Measurements from ENCODE around the gene CACNA1D.

CACNA1D gene

GRCh38 chr3:53765753-53766152 lies 271.3 kb downstream of the CACNA1D start:
- POLR2A ChIA-PET (ENCODE audit: low non-redundant PET) = no interaction called here
- CTCF ChIA-PET = interaction anchor here (0.9 kb wide), 1 partner anchor 554 kb away, joined by 3 read pairs; no protein-coding TSS in a partner anchor

GRCh38 chr3:53766706-53767105 lies 272.3 kb downstream of the CACNA1D start:
- POLR2A ChIA-PET (ENCODE audit: low non-redundant PET) = no interaction called here

More at GRCh38 chr3:53765753-53766152, 271.3 kb downstream of the CACNA1D start:
- no peak overlapping the region for H3K27ac ChIP-seq
- DNase-seq (ENCODE audit: low spot score) = no peak
- TF ChIP-seq CTCF (conservative IDR thresholded peaks at IDR 0.05; ENCODE audit: low read depth) = no peak

GRCh38 chr3:53768478-53769459 lies 274.4 kb downstream of the CACNA1D start:
- POLR2A ChIA-PET (ENCODE audit: low non-redundant PET) = no interaction called here
- no peak for TF ChIP-seq CTCF (conservative IDR thresholded peaks at IDR 0.05; ENCODE audit: low read depth)
- CTCF ChIA-PET = no interaction called here
- no peak overlapping the region for H3K27ac ChIP-seq
- no peak for DNase-seq (ENCODE audit: low spot score)

More at GRCh38 chr3:53766706-53767105, 272.3 kb downstream of the CACNA1D start:
- no peak overlapping the region for H3K27ac ChIP-seq
- DNase-seq (ENCODE audit: low spot score) = no peak
- CTCF ChIA-PET = interaction anchor here (0.5 to 0.7 kb wide), 2 partner anchors 92 to 1339 kb away, joined by 3 read pairs; no protein-coding TSS in a partner anchor
- no peak for TF ChIP-seq CTCF (conservative IDR thresholded peaks at IDR 0.05; ENCODE audit: low read depth)

DNA sequence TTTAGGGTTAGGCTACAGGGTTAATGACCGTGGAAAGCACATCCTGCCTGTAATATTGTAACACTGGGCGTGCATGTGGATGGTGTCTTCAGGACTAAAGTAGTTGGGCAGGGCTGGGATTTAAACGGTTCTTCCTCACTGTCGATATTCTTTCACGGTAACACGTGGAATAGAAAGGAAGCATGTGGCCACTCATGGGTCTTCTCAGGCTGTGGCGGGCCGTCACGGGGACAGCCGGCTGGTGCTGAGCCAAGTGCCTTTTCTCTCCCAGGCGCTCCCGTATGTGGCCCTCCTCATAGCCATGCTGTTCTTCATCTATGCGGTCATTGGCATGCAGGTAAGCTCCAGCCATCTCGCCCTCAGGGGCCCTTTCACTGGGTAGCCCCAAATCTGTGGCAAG lies 278.2 kb downstream of the CACNA1D start:
- POLR2A ChIA-PET (ENCODE audit: low non-redundant PET) = no interaction called here
- no peak overlapping the region for H3K27ac ChIP-seq
- CTCF ChIA-PET = no interaction called here
- DNase-seq (ENCODE audit: low spot score) = no peak
- no peak for TF ChIP-seq CTCF (conservative IDR thresholded peaks at IDR 0.05; ENCODE audit: low read depth)

- DNase-seq (ENCODE audit: low spot score) = no peak
- H3K27ac ChIP-seq = no peak overlapping the region
- CTCF ChIA-PET = no interaction called here
- TF ChIP-seq CTCF (conservative IDR thresholded peaks at IDR 0.05; ENCODE audit: low read depth) = no peak
- POLR2A ChIA-PET (ENCODE audit: low non-redundant PET) = no interaction called here
Observed at GRCh38 chr3:53773021-53773436, 278.6 kb downstream of the CACNA1D start.

DNA sequence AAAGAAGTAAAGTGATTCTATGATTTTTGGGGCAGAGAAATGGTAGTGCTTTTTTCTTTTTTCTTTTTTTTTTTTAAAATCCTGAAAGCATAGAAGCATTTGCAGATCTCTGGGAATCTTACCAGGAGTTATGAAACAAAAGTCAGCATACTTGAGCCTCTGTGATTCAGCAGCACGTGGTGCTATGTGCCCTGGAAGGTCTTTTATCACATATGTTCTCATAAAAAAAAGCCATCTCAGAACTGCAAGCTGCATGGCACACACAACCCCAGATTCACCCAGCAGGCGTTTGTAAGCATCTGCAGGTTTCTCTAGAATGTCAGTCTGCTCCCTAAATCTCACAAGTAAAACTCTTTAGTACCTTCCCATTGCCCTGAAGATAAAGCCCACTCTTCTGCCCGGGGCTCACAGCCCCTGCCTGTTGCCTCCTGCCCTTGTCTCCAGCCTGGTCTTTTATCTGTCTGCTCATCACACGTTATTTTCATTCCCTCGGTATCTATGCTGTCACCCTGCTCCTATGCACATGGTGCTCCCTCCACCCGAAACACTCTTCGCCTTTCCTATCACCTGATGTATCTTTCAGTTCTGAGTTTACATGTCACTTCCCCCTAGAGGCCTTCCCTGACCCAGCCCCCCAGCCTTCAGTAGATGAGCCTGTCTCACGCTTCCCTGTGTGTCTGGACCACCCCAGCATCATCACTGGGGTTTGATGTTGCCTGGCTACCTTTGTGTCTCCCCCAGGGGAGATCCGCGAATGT lies 279.4 kb downstream of the CACNA1D start:
- DNase-seq (ENCODE audit: low spot score) = no peak
- ChIA-PET CTCF (no interaction called here), POLR2A (ENCODE audit: low non-redundant PET) (no interaction called here)
- no peak overlapping the region for H3K27ac ChIP-seq
- no peak for TF ChIP-seq CTCF (conservative IDR thresholded peaks at IDR 0.05; ENCODE audit: low read depth)

Measured in RWPE1 (cell line).